ENCODE data around the gene NELFE. TPM values are rescaled to one million over a fixed set of nuclear protein-coding genes. Genes with fewer than 3 reads are reported as not detected.
A peak's percentile ranks its signal among the peaks of the same experiment; 100 is the strongest.

The NELFE gene
- total RNA-seq, 1 experiment from 2014 or later: 348 TPM

DNA sequence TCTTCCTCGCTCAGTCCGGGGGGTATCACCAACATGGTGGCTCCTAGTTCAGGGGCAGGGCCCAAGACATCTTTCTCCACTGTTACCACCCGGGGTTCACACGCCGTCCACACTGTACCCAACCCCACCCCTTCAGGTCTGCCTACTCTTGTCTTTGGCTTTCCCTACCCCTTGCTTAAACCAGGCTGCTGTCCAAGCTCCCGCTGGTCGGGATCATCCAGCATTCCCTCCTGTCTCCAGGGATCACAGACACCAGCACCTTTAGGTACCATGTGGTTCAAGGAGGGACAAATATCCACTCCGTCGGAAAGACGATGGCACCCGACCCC is 395 bp downstream of the NELFE start:
- no peak for DNase-seq (ENCODE audit: low read depth)
- in situ Hi-C loops (cut with HindIII; ENCODE audit: low pct_unique_long_range_greater_than_20kb, low sequenced_read_pairs): no loop called here

DNA sequence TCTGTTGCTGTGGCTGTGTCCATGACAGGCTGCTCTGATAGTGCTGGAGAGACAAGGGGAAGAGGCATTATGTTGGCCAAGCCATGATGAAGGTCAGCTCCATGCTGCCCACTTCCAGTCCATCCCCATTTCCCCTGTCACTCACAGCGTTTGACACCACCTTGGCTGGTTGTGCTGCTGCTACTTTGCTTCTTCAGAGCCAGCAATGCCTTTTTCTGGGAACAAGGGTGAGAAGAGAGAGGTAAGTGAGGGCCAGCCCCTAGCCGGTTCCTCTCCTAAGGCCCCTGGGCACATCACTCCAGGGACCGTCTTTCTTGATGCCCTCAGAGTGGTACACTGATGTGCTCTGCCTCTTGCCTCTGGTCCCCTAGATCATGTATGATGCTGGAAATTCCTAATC is 2.0 kb downstream of the NELFE start:
- DNase-seq (ENCODE audit: low read depth): no peak
- in situ Hi-C loops (cut with HindIII; ENCODE audit: low pct_unique_long_range_greater_than_20kb, low sequenced_read_pairs): no loop called here

DNA sequence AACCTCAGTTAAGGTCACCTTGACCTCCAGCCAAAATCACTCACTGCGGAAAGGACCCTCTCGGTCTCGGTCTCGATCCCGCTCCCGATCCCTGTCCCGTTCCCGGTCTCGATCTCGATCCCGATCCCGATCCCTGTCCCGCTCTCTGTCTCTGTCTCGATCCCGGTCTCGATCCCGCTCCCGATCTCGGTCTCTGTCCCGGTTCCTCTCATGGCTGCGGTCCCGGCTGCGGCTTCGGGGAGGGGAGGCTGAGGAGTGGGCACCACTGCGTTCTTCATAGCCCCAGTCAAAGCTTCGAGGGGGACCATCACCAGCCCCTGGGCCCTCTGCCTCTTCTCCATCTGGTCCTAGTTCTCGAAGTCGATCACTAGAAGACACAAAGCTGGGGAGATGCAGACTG is 4.3 kb downstream of the NELFE start:
- in situ Hi-C loops (cut with HindIII; ENCODE audit: low pct_unique_long_range_greater_than_20kb, low sequenced_read_pairs): no loop called here
- no peak for DNase-seq (ENCODE audit: low read depth)

DNA sequence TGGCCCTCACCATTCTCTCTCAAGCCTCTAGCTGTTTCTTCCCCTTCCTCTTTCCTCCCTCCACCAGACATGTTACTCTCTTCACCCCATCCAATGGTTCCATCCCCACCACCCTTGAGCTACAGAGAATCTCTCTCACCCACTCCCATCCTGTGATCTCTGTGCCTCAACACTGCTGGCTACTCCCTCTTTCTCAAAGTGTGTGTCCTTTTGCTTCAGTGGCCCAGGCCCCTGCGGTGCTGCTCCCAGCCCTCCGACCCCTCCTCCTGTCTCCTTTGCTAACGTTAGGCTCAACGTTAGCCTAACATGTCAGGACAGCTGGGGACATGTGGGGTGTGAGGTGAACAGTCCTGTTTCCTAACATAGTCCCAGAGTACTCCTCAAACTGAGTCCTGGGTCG is 5.9 kb downstream of the NELFE start:
- no peak for DNase-seq (ENCODE audit: low read depth)
- in situ Hi-C loops (cut with HindIII; ENCODE audit: low pct_unique_long_range_greater_than_20kb, low sequenced_read_pairs): no loop called here

DNA sequence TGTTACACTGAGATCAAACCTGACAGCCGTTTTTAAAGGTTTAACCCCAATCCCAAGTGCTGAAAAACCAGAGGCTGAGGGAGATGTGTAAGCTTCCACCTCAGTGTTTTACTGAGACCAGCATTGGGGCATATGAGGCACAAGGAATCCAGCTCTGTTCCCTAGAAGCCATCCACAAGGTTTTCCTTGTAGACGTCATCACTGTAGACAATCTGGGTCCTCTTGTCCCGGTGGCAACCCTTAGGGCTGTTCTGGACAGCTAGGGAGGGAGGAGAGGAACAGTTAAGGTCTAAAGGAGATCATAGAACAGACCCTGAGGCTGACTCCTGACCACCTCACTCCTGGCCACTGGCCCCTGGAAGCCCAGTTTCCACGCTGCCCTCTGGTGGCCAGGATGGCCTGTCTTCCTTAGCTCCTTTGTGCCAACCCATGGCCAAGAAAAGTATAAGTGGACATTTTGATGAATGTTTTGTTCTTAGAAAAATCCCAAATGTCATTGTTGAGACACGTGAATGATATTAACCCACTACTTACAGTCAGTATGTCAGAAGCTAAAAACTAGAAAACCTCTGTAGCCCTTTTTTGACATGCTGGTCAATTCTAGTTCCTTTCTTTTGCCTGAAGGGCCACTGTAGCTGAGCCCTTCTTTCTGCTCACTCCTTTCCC is 6.5 kb downstream of the NELFE start:
- in situ Hi-C loops (cut with HindIII; ENCODE audit: low pct_unique_long_range_greater_than_20kb, low sequenced_read_pairs): no loop called here
- peak; percentile 53 for DNase-seq (ENCODE audit: low read depth)

DNA sequence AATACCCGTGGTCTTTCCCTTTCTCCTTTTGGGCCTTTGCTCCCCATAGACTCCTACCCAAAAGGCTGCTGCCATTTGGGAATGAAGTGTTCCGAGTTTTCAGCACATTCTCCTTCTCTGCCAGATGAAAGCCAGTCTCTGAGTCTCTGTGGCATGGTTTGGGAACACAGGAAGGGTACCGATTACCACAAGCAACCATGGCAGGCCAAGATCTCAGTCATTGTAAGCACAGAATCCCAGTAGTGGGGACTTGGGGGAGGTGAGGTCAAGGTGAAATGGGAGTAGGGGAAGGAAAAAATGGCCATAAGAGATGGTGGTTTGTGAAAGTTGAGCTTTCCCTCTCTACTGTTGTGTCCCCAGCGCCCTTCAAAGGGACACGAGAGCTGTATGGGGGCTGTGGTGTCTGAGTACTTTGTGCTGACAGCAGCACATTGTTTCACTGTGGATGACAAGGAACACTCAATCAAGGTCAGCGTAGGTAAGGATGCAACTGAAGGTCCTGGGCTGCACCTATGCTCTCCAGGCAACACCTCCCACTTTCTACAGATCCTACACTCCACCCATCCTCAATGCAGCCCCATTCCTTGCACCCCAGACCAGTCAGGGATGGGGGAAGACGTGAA is 8.7 kb downstream of the NELFE start:
- in situ Hi-C loops (cut with HindIII; ENCODE audit: low pct_unique_long_range_greater_than_20kb, low sequenced_read_pairs): no loop called here
- no peak for DNase-seq (ENCODE audit: low read depth)

DNA sequence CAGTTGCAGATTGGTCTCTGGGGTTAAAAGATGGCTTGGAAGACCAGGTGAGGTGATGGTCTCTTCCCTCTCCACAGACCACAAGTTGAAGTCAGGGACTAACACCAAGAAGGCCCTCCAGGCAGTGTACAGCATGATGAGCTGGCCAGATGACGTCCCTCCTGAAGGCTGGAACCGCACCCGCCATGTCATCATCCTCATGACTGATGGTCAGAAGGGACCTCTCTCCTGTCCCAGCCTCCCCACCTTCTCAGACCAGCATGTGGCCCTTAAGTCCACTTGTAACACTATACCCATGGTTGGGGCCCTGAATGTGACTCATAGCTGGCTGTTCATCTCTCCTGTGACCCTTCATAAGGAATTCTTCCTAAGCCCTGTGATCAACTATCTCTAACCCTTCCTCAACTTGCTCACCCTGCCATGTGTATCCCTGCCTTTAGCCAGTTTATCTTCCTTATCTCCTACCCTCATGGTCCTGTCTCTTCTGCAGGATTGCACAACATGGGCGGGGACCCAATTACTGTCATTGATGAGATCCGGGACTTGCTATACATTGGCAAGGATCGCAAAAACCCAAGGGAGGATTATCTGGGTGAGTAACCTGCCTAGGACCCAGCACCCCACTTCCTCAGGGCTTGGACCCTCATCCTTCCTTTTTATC is 9.9 kb downstream of the NELFE start:
- DNase-seq (ENCODE audit: low read depth): peak; percentile 79
- in situ Hi-C loops (cut with HindIII; ENCODE audit: low pct_unique_long_range_greater_than_20kb, low sequenced_read_pairs): no loop called here

DNA sequence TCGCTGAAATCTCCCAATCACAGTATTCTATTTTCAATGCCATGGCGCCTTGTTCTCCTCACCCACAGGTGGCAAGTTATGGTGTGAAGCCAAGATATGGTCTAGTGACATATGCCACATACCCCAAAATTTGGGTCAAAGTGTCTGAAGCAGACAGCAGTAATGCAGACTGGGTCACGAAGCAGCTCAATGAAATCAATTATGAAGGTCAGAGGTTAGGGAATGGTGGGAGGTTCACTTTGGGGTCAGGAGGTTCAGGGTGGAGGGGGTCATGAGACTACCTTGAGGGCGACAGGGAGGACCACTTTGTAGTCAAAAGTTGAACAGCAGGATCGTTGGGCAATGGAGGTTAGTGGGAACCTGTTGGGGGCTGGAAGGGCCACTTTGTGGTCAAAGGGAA is 10.5 kb downstream of the NELFE start:
- in situ Hi-C loops (cut with HindIII; ENCODE audit: low pct_unique_long_range_greater_than_20kb, low sequenced_read_pairs): no loop called here

DNA sequence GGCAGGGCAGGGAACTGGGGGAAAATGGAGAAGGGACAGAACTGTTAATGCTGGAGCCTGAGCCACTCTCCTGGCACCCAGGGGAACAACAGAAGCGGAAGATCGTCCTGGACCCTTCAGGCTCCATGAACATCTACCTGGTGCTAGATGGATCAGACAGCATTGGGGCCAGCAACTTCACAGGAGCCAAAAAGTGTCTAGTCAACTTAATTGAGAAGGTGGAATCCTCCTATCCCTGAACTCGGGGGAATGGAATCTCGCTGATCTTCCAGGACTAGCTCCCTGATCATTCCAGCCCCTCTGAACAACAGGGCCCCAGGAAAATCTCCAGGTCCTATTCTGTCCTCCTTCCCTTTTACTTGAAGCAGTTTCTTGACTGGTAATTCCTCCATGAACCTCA is 10.9 kb downstream of the NELFE start:
- in situ Hi-C loops (cut with HindIII; ENCODE audit: low pct_unique_long_range_greater_than_20kb, low sequenced_read_pairs): no loop called here

More for the DNA sequence above, 10.5 kb downstream of the NELFE start:
- DNase-seq (ENCODE audit: low read depth): no peak

DNA sequence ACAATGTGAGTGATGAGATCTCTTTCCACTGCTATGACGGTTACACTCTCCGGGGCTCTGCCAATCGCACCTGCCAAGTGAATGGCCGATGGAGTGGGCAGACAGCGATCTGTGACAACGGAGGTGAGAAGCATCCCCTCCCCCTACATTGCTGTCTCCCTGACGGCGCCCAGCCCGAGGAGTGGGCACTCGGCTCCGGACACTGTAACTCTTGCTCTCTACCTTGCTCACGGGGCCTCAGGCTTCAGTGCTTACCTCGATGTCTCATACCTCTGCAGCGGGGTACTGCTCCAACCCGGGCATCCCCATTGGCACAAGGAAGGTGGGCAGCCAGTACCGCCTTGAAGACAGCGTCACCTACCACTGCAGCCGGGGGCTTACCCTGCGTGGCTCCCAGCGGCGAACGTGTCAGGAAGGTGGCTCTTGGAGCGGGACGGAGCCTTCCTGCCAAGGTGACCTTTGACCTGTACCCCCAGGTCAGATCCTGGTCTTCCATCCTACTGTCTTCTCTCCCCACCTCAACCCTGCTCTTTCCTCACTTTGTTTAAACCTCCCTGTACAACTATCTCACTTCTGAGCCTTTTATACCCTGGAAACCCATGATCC is 11.6 kb downstream of the NELFE start:
- in situ Hi-C loops (cut with HindIII; ENCODE audit: low pct_unique_long_range_greater_than_20kb, low sequenced_read_pairs): no loop called here
- DNase-seq (ENCODE audit: low read depth): no peak

More for the DNA sequence above, 10.9 kb downstream of the NELFE start:
- DNase-seq (ENCODE audit: low read depth): no peak

DNA sequence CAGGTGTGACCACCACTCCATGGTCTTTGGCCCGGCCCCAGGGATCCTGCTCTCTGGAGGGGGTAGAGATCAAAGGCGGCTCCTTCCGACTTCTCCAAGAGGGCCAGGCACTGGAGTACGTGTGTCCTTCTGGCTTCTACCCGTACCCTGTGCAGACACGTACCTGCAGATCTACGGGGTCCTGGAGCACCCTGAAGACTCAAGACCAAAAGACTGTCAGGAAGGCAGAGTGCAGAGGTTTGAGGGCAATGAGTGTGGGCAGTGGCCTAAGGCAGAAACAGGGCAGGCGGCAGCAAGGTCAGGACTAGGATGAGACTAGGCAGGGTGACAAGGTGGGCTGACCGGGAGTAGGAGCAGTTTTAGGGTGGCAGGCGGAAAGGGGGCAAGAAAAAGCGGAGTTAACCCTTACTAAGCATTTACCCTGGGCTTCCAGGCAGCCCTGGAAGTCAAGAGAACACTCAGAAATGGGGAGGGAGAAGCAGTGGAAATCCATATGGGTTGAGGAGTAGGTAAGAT is 12.3 kb downstream of the NELFE start:
- in situ Hi-C loops (cut with HindIII; ENCODE audit: low pct_unique_long_range_greater_than_20kb, low sequenced_read_pairs): no loop called here
- no peak for DNase-seq (ENCODE audit: low read depth)

DNA sequence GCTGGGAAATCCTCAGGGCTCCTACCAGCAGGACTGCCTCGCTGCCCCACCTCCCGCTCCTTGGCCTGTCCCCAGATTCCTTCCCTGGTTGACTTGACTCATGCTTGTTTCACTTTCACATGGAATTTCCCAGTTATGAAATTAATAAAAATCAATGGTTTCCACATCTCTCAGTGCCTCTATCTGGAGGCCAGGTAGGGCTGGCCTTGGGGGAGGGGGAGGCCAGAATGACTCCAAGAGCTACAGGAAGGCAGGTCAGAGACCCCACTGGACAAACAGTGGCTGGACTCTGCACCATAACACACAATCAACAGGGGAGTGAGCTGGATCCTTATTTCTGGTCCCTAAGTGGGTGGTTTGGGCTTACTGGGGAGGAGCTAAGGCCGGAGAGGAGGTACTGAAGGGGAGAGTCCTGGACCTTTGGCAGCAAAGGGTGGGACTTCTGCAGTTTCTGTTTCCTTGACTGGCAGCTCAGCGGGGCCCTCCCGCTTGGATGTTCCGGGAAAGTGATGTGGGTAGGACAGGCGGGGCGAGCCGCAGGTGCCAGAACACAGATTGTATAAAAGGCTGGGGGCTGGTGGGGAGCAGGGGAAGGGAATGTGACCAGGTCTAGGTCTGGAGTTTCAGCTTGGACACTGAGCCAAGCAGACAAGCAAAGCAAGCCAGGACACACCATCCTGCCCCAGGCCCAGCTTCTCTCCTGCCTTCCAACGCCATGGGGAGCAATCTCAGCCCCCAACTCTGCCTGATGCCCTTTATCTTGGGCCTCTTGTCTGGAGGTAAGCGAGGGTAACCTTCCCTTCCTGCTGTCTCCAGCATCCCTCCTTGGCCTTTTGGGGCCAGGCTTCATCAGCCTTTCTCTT is 13.0 kb downstream of the NELFE start, which contains the start of gene CFB:
Gene CFB (plus strand): TSS at position 589 of the 863 bp plus-strand sequence. CDS start 127 bp downstream, at position 716.
- in situ Hi-C loops (cut with HindIII; ENCODE audit: low pct_unique_long_range_greater_than_20kb, low sequenced_read_pairs): no loop called here
- peak; percentile 75 for DNase-seq (ENCODE audit: low read depth)

DNA sequence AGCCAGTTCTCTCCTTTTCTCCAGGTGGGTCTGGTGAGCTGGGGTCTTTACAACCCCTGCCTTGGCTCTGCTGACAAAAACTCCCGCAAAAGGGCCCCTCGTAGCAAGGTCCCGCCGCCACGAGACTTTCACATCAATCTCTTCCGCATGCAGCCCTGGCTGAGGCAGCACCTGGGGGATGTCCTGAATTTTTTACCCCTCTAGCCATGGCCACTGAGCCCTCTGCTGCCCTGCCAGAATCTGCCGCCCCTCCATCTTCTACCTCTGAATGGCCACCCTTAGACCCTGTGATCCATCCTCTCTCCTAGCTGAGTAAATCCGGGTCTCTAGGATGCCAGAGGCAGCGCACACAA is 13.6 kb downstream of the NELFE start:
- in situ Hi-C loops (cut with HindIII; ENCODE audit: low pct_unique_long_range_greater_than_20kb, low sequenced_read_pairs): no loop called here
- DNase-seq (ENCODE audit: low read depth): no peak

DNA sequence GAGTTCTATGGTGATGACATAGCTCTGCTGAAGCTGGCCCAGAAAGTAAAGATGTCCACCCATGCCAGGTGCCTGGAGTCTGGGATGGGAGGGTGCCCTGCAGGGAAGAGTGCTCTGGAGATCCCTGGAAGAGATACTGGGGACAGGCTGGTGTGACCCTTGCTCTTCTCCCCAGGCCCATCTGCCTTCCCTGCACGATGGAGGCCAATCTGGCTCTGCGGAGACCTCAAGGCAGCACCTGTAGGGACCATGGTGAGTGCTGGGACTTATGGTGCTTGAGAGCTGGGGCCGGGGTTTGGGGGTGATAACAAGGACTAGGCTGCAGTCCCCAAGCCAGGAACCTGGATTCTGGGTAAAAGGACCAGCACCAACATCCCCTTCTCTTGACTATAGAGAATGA is 15.0 kb downstream of the NELFE start:
- in situ Hi-C loops (cut with HindIII; ENCODE audit: low pct_unique_long_range_greater_than_20kb, low sequenced_read_pairs): no loop called here
- DNase-seq (ENCODE audit: low read depth): no peak

DNA sequence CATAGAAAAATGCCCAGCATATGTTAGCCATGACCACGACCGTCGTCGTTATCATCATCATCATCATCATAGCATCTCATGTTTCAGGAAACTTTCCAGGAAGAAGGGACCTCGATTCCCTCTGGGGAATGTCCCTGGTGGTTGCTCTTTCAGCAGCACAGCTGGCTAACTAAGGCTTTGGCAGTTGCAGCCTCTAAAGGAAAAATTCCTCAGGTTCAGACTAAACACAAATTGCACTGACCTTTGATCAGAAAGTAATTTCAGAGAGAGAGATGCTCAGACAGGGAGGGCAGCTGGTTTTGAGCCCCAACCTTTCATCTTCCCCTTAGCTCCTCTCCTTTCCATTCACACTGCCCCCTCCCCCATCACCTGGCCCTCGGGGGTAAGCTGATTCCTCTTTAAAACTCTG is 18.5 kb downstream of the NELFE start:
- in situ Hi-C loops (cut with HindIII; ENCODE audit: low pct_unique_long_range_greater_than_20kb, low sequenced_read_pairs): no loop called here
- peak; percentile 41 for DNase-seq (ENCODE audit: low read depth)

DNA sequence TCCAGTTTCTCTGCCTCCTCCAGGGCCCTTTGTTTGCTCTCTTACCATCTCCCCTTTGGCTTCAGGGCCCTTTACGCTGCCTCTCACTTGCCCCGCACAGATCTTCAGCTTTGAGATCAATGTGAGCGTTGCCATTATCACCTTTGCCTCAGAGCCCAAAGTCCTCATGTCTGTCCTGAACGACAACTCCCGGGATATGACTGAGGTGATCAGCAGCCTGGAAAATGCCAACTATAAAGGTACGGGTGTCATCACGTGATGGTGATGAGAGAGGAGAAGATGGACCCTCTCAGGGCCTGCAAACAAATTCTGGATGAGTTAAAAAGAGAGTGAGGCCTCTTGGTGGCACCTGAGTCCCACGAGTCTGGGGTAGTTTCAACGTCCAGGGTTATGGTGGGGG is 22.9 kb downstream of the NELFE start:
- in situ Hi-C loops (cut with HindIII; ENCODE audit: low pct_unique_long_range_greater_than_20kb, low sequenced_read_pairs): no loop called here
- DNase-seq (ENCODE audit: low read depth): no peak

DNA sequence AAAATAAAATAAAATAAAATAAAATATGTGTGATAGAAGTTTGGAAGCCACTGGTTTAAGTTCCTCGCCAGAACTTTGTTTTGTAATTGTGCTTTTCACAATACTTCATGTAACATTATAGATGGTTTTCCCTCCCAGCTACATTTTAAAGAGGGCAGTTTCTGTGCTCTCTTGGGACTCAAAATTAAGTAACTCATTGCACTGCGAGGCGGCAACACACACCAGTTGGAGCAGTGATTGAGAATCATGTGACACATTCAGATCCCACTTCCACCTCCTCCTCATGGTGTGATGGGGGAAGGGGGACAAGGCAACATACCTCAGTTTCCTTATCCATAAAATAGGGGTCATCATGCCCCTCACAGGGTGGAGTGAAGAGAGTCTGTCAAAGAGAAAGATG is 23.8 kb downstream of the NELFE start:
- in situ Hi-C loops (cut with HindIII; ENCODE audit: low pct_unique_long_range_greater_than_20kb, low sequenced_read_pairs): no loop called here

DNA sequence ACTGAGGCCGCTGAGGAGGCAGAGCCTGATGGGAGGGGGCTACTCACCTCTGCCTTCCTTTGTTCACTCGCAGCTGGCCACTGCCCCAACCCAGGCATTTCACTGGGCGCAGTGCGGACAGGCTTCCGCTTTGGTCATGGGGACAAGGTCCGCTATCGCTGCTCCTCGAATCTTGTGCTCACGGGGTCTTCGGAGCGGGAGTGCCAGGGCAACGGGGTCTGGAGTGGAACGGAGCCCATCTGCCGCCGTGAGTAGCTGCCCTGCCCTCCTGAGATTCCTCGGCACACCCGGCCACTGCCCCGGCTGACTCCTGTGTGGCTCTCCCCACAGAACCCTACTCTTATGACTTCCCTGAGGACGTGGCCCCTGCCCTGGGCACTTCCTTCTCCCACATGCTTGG is 25.2 kb downstream of the NELFE start:
- in situ Hi-C loops (cut with HindIII; ENCODE audit: low pct_unique_long_range_greater_than_20kb, low sequenced_read_pairs): no loop called here
- DNase-seq (ENCODE audit: low read depth): no peak

More for the DNA sequence above, 23.8 kb downstream of the NELFE start:
- DNase-seq (ENCODE audit: low read depth): no peak
